Testis (tissue), 5 donors: ENCODE data around the gene ZNF184. TPM values are rescaled to one million over a fixed set of nuclear protein-coding genes. Genes with fewer than 3 reads are reported as not detected.

Experiments used
- DNase-seq: peaks from one replicate; pipeline ENCODE4 v3.0.0-alpha.2; 2019
- H3K27ac ChIP-seq, 2 donors: fragments of 200-600 bp; sonication (generic); one replicate each; pipeline ENCODE4 v1.5.1; 2019
- H3K27me3 ChIP-seq: fragments of 200-600 bp; sonication (generic); one replicate; pipeline ENCODE4 v1.5.1; 2019
- H3K36me3 ChIP-seq: fragments of 200-600 bp; sonication (generic); one replicate; pipeline ENCODE4 v1.5.1; 2017; ENCODE audit warnings: low read depth; ENCODE audit errors: missing control alignments
- H3K4me1 ChIP-seq: fragments of 200-600 bp; sonication (generic); one replicate; pipeline ENCODE4 v1.5.1; 2019
- H3K4me3 ChIP-seq, 2 donors: fragments of 200-600 bp; sonication (generic); one replicate each; pipeline ENCODE4 v1.5.1; 2017 to 2019
- H3K9me3 ChIP-seq: fragments of 200-600 bp; sonication (generic); one replicate; pipeline ENCODE4 v1.5.1; 2017
- CTCF ChIP-seq, 3 experiments: fragments of 450-650 bp in 2 of 3; fragments of 200-600 bp in 1 of 3; sonication (generic) in 1 of 3; IDR thresholded peaks; one replicate each; pipeline ENCODE4 v1.5.1; 2016 to 2019; ENCODE audit warnings: antibody characterized with exemption in 3 of 3, mild to moderate bottlenecking in 2 of 3, moderate library complexity in 1 of 3
- POLR2A ChIP-seq: fragments of 450-650 bp; IDR thresholded peaks from one replicate; pipeline ENCODE4 v1.6.1; 2017; ENCODE audit warnings: antibody characterized with exemption, mild to moderate bottlenecking, moderate library complexity
- WGBS, 2 donors: methylation state at CpG; one replicate each; pipeline ENCODE4 v1.1.5; 2018; 5-methylcytosine and 5-hydroxymethylcytosine counted together
- intact Hi-C: fragments of 100-400 bp; cut with DNase I; formaldehyde crosslinking; loops from one replicate; pipeline ENCODE4 v1.15.1; 2023; ENCODE audit warnings: low total_unique reads
- long read RNA-seq, 2 donors: transcript quantifications; one replicate each; lab custom pipeline, GENCODE V29; 2026
- polyA plus RNA-seq: library from polyadenylated mRNA; stranded (reverse); fragments of 350-450 nt; fragmentation: Illumina TruSeq; extraction: RNeasy Lipid Tissue Mini Kit (QIAGEN cat#74804); gene quantifications from one replicate; pipeline ENCODE4 v1.2.3, GENCODE V29; 2014; ENCODE audit warnings: low read depth, low replicate concordance; ENCODE audit not compliant: insufficient read depth
- total RNA-seq, 2 donors: library from RNA; depleted of rRNA; stranded (reverse); fragments of >200 nt; gene quantifications; one replicate each; pipeline ENCODE4 v1.2.3, GENCODE V29; 2016

Gene ZNF184
- total RNA-seq: 10 to 100 TPM; 11.9 to 17.5 TPM
- 11.4 TPM for polyA plus RNA-seq
- long read RNA-seq, donor 1, partial matches to known transcripts: 0 of 1 reads
- long read RNA-seq, donor 1, other reads (novel, unspliced or antisense): 0 of 1 reads
- long read RNA-seq, donor 2, partial matches to known transcripts: 0 of 1 reads
- long read RNA-seq, donor 2, other reads (novel, unspliced or antisense): 0 of 1 reads

GRCh38 chr6:27472617-27473400 lies at the start of gene ZNF184:
TSS of gene ZNF184 (minus strand) at chr6:27473105. CDS start at chr6:27472294, 811 bp downstream.
- peak; percentile 97 for DNase-seq
- Histone ChIP-seq H3K9me3 (no peaks in the 10 kb centered on the region), H3K4me3 (peak within 1 kb of the TSS; percentile 85 to 98), H3K4me1 (peaks cover 5% of the 10 kb centered on the region), H3K36me3 (no peaks in the 10 kb centered on the region), H3K27ac (peak within 1 kb of the TSS; percentile 88 to 90), H3K27me3 (no peaks in the 10 kb centered on the region)
- TF ChIP-seq CTCF (IDR thresholded peaks at IDR 0.05) (peak in 1 of 3 experiments; percentile 2), POLR2A (no peak)
- intact Hi-C loops: no loop called here
- WGBS, 2 donors: 0% methylated on average over 35 to 55 of the region's 56 CpGs

GRCh38 chr6:27518881-27519795 lies 46.2 kb upstream of the ZNF184 start:
- intact Hi-C loops: no loop called here

GRCh38 chr6:27517928-27518787 lies 45.3 kb upstream of the ZNF184 start:
- TF ChIP-seq POLR2A: no peak
- TF ChIP-seq CTCF (IDR thresholded peaks at IDR 0.05): no peak
- H3K36me3 ChIP-seq: no peaks in the 10 kb centered on the region
- peak overlapping the region; percentile 74 to 90 for H3K4me3 ChIP-seq
- H3K9me3 ChIP-seq: no peaks in the 10 kb centered on the region
- no peak for DNase-seq
- peak overlapping the region; percentile 69 to 97 for H3K27ac ChIP-seq
- no peaks in the 10 kb centered on the region for H3K27me3 ChIP-seq
- no peaks in the 10 kb centered on the region for H3K4me1 ChIP-seq
- intact Hi-C loops: no loop called here
- WGBS, 2 donors: 15 to 30% methylated on average over 12 of the region's 12 CpGs

More at GRCh38 chr6:27518881-27519795, 46.2 kb upstream of the ZNF184 start:
- DNase-seq: peak; percentile 73
- Histone ChIP-seq H3K36me3 (no peaks in the 10 kb centered on the region), H3K27me3 (no peaks in the 10 kb centered on the region), H3K4me3 (peak overlapping the region; percentile 74 to 90), H3K27ac (peak overlapping the region; percentile 69 to 97), H3K4me1 (no peaks in the 10 kb centered on the region), H3K9me3 (no peaks in the 10 kb centered on the region)
- TF ChIP-seq CTCF (IDR thresholded peaks at IDR 0.05): peak; percentile 62 to 70 (median 63)
- TF ChIP-seq POLR2A: no peak
- 1% methylated on average over 42 of the region's 42 CpGs for WGBS, 2 donors

DNA sequence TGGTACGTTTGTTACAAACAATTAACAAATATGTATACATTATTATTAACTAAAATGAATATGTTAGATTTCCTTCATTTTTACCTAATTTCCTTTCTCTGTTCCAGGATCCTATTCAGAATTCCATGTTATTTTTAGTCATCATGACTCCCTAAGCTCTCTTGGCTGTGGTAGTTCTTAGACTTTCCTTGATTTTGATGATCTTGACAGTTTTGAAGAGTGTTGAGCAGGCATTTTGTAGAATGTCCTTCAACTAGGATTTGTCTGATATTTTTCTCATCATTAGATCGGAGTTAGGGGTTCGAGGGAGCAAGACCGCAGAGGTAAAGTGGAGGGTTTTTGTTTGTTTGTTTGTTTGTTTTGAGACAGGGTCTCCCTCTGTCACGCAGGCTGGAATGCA lies 44.3 kb upstream of the ZNF184 start:
- H3K4me3 ChIP-seq: no peak overlapping the region
- H3K9me3 ChIP-seq: no peaks in the 10 kb centered on the region
- H3K36me3 ChIP-seq: no peaks in the 10 kb centered on the region
- WGBS, 2 donors: 74 to 77% methylated on average over 5 of the region's 5 CpGs
- no peaks in the 10 kb centered on the region for H3K27me3 ChIP-seq
- no peak for DNase-seq
- H3K4me1 ChIP-seq: no peaks in the 10 kb centered on the region
- TF ChIP-seq POLR2A: no peak
- no peak for TF ChIP-seq CTCF (IDR thresholded peaks at IDR 0.05)
- H3K27ac ChIP-seq: no peak overlapping the region
- intact Hi-C loops: no loop called here
